Measurements from ENCODE around the gene C3orf38.
"Not testable (repeated sequence)": the region's sequence is repeated elsewhere in the genome, so short reads cannot be mapped to it uniquely, and the experiment has no call there.

C3orf38 gene

GRCh38 chr3:88149509-88150362, at the start of gene C3orf38:
Gene C3orf38 (plus strand): TSS chr3:88149959. CDS start chr3:88150053, 94 bp downstream.
- DNase-seq: peak; percentile 94

DNA sequence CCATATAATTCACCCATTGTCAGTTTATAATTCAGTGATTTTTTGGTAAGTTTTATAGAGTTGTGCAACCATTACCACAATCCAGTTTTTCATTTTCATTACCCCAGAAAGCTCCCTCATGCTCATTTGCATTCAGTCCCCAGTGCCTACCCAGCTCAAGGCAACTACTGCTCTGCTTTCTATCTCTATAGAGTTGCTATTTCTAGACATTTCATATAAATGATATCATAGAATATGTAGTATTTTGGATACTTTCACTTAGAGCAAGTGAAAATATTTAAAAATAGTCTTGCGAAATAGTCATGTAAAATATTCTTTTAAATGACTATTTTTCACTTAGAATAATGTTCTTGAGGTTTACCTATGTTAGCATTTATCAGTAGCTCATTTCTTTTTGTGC, 48.6 kb upstream of the C3orf38 start:
- DNase-seq: peak; percentile 2

GRCh38 chr3:88105325-88105724, 44.4 kb upstream of the C3orf38 start:
- peak; percentile 55 for DNase-seq

DNA sequence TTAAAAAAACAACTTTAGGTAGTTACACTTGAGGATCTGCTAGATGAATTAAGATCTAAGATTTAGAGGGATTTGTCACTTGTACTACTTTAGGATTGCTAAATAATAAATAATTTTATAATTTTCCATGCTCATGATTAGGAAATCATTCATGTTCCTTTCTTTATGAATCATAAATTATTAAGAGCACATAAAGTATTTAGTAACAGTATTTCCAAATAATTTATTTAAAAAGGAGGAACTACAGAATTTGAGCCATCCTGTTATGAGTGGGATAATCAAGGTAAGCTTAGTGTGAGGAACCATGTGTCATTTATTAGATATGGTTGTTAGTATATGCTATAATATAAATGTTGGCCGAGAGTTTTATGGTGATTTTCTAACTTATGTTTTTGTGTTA, 37.5 kb upstream of the C3orf38 start:
- no peak for DNase-seq

GRCh38 chr3:88113311-88114162, 36.2 kb upstream of the C3orf38 start:
- peak; percentile 63 for DNase-seq

- DNase-seq: no peak
Measured at GRCh38 chr3:88114878-88115549, 34.7 kb upstream of the C3orf38 start.

GRCh38 chr3:88117683-88118082, 32.1 kb upstream of the C3orf38 start:
- DNase-seq: no peak

GRCh38 chr3:88118603-88119002, 31.2 kb upstream of the C3orf38 start:
- DNase-seq: not testable (repeated sequence)

DNA sequence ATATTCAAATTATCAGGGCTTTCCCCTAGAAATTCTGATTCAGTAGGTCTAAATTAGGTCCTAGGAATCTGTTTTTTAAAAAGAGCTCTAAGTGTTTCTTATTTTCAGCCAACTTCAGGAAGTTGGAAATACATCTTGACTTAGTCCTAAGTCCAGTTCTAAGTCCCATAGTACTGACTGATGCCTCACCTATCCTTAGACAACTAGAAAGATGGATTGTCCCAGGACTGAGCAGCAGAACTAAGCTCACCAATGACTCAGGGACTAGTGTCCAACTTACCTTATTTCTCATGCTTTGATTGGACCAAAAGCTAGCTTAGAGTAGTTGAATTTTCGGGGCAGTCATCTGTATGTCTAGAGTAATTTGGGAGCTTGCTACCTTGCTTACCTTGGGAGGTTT, 26.2 kb upstream of the C3orf38 start:
- no peak for DNase-seq

GRCh38 chr3:88131695-88132094, 18.1 kb upstream of the C3orf38 start:
- DNase-seq: no peak

DNA sequence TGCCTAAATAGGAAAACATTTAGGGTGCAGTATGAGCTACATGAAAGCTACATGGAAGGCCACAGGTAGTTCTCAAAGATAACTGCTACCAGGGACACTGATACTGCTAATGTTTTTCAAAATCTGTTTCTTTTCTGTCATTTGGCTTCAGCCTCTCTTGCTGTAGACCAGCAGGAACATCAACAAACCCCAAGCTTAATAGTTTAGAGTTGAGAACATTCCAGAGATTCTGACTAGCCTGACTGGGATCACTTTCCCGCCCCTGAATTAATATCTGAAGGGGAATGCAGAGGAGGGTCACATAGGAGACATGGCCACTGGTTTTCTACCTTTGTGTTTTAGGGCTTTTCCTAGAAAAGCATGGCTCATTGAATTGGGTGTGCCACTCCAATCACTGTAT, 16.9 kb upstream of the C3orf38 start:
- DNase-seq: peak; percentile 17

DNA sequence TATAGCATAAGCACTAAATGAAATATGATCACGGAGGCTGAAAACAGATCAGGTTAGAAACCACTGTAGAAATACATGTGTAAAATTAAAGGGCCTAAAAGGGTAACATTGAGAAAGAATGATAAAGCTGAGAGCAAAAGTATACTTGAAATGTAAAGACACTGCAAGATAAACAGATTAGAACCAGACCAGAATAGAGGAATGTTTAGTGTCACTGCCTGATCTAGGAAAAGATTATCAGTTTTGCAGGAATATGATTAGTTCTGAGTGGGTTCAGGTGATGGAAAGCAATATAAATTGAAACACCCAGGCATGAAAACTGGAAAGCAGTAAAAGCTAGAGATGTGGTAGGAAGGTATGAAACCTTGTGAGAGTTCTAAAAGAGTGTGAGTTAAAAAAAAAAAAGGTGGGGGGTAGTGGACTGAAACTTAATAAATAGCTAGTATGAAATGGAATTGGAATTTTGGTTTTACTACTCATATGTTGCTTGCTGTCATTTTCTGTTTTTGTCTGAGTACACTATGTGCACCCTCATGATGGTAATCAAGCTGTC, 16.0 kb upstream of the C3orf38 start:
- no peak for DNase-seq

GRCh38 chr3:88137836-88138235, 11.9 kb upstream of the C3orf38 start:
- DNase-seq: peak; percentile 70

DNA sequence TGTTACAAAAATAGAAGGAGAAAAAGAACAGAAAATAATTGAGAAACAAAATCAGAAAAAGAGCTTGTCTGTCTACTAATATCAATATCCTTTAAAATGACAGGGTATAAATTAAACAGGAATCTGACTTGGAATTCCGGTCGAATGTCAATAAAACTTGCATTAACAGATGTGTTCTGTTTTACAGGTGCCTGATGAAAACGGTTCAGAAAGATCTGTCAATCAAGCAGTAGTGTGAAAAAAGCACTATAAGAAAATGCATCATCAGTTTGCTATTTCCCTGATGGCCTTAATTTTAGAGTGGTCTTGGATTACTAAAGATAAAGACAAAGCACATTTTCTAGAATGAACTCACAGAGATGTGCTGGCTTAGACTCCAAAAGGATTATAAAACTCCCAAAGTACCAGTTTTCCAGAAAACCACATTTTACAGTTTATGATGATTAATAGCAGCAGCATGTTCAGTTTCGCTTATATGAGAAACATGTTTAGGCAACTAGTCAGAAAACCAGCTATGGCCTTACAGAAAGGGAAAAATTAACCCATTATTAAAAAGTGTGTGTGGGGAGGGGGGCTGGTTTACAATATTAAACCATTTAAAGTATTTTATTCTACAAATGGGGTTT, 8.2 kb upstream of the C3orf38 start:
- DNase-seq: peak; percentile 92

DNA sequence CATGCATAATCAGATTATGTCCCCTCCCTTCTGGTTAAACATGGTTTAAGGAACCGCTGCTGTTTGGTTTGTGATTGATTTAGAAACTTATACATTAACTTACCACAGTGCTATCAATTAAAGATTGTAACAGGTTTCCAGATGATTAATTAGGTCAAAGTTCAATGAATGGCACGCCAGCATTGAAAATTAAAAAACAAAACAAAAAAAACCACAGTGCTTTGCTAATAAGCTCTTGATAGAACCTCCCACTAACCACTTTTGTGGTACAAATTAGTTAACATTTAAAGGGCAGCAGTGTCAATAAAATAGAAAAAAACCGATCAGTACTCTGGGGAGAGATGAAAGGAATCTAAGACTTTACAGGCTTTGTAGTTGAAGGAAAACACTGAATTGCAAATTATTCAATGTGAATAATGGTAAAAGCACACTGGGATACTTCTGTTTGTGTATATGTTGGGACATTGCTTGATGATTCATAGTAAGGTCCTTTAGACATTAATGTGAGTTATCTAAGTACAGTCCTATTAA, 7.6 kb upstream of the C3orf38 start:
- peak; percentile 56 for DNase-seq

- DNase-seq: no peak
Measured at GRCh38 chr3:88147261-88147660, 2.5 kb upstream of the C3orf38 start.

DNA sequence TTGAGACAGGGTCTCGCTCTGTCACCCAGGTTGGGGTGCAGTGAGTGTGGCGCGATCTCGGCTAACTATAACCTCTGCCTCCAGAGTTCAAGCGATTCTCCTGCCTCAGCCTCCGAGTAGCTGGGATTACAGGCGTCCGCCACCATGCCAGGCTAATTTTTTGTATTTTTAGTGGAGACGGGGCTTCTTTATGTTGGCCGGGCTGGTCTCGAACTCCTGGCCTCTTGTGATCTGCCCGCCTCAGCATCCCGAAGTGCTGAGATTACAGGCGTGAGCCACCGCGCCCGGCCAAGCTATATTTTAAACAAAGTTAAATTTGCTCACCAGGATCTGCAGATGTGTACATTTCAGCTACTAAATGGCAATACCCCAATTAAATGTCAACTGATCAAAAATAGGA, 1.1 kb upstream of the C3orf38 start:
- no peak for DNase-seq

DNA sequence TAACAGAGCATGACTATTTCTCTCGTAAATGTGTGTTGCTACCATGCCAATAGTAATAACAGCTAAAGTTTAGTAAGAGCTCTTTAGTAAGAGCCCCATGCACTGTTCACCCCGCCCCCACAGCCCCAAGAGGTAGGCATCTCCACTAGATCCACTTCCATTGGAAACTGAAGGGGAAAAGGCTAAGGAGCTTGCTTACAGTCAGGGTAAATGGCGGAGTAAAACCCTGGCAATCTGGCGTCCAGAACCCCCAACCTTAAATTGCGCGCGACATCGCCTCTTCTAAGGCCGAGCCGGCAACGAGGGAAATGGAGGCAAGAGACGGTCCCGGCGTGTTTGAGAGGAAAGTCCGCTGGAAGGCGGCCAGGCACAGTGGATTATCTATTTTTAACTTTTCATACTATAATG, 654 bp upstream of the C3orf38 start:
- DNase-seq: peak; percentile 36

GRCh38 chr3:88150371-88150770, 612 bp downstream of the C3orf38 start:
- DNase-seq: no peak

DNA sequence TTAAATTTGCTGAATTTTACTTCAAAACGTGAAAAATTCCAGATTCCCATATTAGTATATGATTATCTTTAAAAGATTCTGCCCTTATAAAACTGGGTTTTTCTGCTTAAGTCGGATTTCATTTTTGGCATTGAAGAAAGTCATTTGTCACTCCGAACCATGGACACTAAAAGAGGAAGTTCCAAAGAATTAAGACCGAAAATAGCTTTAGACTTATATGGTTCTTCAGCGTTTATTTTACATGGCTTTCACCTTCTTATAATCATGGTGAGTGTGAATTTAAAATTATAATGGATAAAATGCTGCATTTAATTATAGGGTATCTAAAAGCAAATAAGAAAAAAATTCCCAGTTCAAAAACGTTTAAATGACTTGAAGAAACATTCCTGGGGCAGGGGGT, 1.0 kb downstream of the C3orf38 start:
- no peak for DNase-seq

- DNase-seq: peak; percentile 18
Measured at GRCh38 chr3:88151358-88151757, 1.6 kb downstream of the C3orf38 start.

GRCh38 chr3:88152841-88153240, 3.1 kb downstream of the C3orf38 start:
- no peak for DNase-seq
